B cell (primary cell): ENCODE measurements around the gene ATAD1. TPM values are rescaled to one million over a fixed set of nuclear protein-coding genes. Genes with fewer than 3 reads are reported as not detected.
"Not testable (repeated sequence)": the region's sequence is repeated elsewhere in the genome, so short reads cannot be mapped to it uniquely, and the experiment has no call there.

Source experiments
- ATAC-seq: fragments of 200-7000 bp; cut with Tn5 transposase; one replicate; pipeline ENCODE4 v1.10.0; 2021; ENCODE audit warnings: low read depth, mild to moderate bottlenecking, moderate number of reproducible peaks, moderate library complexity
- CTCF ChIA-PET: fragments of 350-600 bp; sonication (Branson Sonifier 250); formaldehyde crosslinking; loops from one replicate; lab custom pipeline; 2021; ENCODE audit warnings: antibody characterized with exemption, inconsistent platforms; lab: Charles Lee
- POLR2A ChIA-PET: fragments of 350-600 bp; sonication (Branson Sonifier 250); formaldehyde crosslinking; loops from one replicate; lab custom pipeline; 2021; ENCODE audit warnings: antibody characterized with exemption; lab: Charles Lee
- DNase-seq: peaks from one replicate; pipeline ENCODE4 v3.0.0; 2013
- H2AFZ ChIP-seq: 2 replicates; pipeline ENCODE4 v1.6.1; 2012; ENCODE audit warnings: mild to moderate bottlenecking, low read depth, low read length; ENCODE audit not compliant: insufficient read depth, poor library complexity, severe bottlenecking
- H3K27ac ChIP-seq, 2 donors: 1 replicate in 1 of 2; 2 replicates in 1 of 2; pipeline ENCODE4 v1.5.1; 2012 to 2013; ENCODE audit warnings: low read length in 2 of 2, mild to moderate bottlenecking in 2 of 2, moderate library complexity in 1 of 2
- H3K27me3 ChIP-seq, 4 experiments: fragments of 200-600 bp in 1 of 4; sonication (generic) in 1 of 4; replicated peaks in 1 of 4; 1 replicate in 2 of 4; 2 replicates in 2 of 4; pipeline versions ENCODE4 v1.6.1 to v1.7.0; 2013 to 2016; ENCODE audit warnings: low read length in 3 of 4, mild to moderate bottlenecking in 2 of 4, mixed read lengths in 1 of 4, moderate library complexity in 1 of 4; ENCODE audit not compliant: insufficient read depth in 4 of 4, control insufficient read depth in 3 of 4; ENCODE audit errors: control extremely low read depth in 1 of 4
- H3K36me3 ChIP-seq, 2 experiments: replicated peaks in 1 of 2; 1 replicate in 1 of 2; 2 replicates in 1 of 2; pipeline versions ENCODE4 v1.6.1 to v1.7.1; 2013; ENCODE audit warnings: low read length in 1 of 2; ENCODE audit not compliant: insufficient read depth in 2 of 2, control insufficient read depth in 1 of 2; ENCODE audit errors: control extremely low read depth in 1 of 2, extremely low read depth in 1 of 2
- H3K4me1 ChIP-seq, 2 donors: fragments of 200-600 bp in 1 of 2; sonication (generic) in 1 of 2; 1 replicate in 1 of 2; 2 replicates in 1 of 2; pipeline versions ENCODE4 v1.5.1 to v1.6.1; 2013 to 2017; ENCODE audit warnings: low read length in 2 of 2; ENCODE audit not compliant: control insufficient read depth in 2 of 2, insufficient read depth in 2 of 2
- H3K4me2 ChIP-seq: replicated peaks from 2 replicates; pipeline ENCODE3; 2012; ENCODE audit warnings: mild to moderate bottlenecking, low read depth, low read length; ENCODE audit not compliant: poor library complexity, severe bottlenecking
- H3K4me3 ChIP-seq, 5 experiments: fragments of 200-600 bp in 1 of 5; sonication (generic) in 1 of 5; 1 replicate in 3 of 5; 2 replicates in 2 of 5; pipeline versions ENCODE4 v1.5.1 to v1.7.0; 2011 to 2016; ENCODE audit warnings: low read length in 4 of 5, mild to moderate bottlenecking in 4 of 5, low read depth in 2 of 5, control low read depth in 1 of 5, moderate library complexity in 1 of 5; ENCODE audit not compliant: insufficient read depth in 1 of 5; ENCODE audit errors: control extremely low read depth in 1 of 5, extremely low read depth in 1 of 5
- H3K79me2 ChIP-seq: fragments of 200-600 bp; sonication (generic); one replicate; pipeline ENCODE4 v1.6.0; 2016; ENCODE audit warnings: low read length; ENCODE audit not compliant: control insufficient read depth, insufficient read depth
- H3K9ac ChIP-seq: fragments of 200-600 bp; sonication (generic); 2 replicates; pipeline ENCODE4 v1.6.1; 2017; ENCODE audit warnings: mild to moderate bottlenecking, low read length, moderate library complexity
- H3K9me3 ChIP-seq, 3 donors: one replicate each; pipeline versions ENCODE4 v1.6.1 to v1.7.1; 2013; ENCODE audit warnings: low read length in 2 of 3; ENCODE audit not compliant: control insufficient read depth in 2 of 3, insufficient read depth in 1 of 3; ENCODE audit errors: control extremely low read depth in 1 of 3
- H4K20me1 ChIP-seq: 2 replicates; pipeline ENCODE4 v1.6.0; 2012; ENCODE audit warnings: mild to moderate bottlenecking, low read length; ENCODE audit not compliant: insufficient read depth, control insufficient read depth, poor library complexity, severe bottlenecking
- H3K27ac Mint-ChIP-seq: one replicate; pipeline ENCODE4 v1.8.0; 2021; ENCODE audit warnings: mixed read lengths
- H3K27me3 Mint-ChIP-seq: one replicate; pipeline ENCODE4 v1.8.0; 2021; ENCODE audit warnings: mixed read lengths
- H3K4me1 Mint-ChIP-seq: one replicate; pipeline ENCODE4 v1.8.0; 2021; ENCODE audit warnings: mixed read lengths
- H3K4me3 Mint-ChIP-seq: one replicate; pipeline ENCODE4 v1.8.0; 2021; ENCODE audit warnings: mixed read lengths
- H3K9me3 Mint-ChIP-seq: one replicate; pipeline ENCODE4 v1.8.0; 2022; ENCODE audit warnings: mixed read lengths; ENCODE audit not compliant: insufficient read depth
- CTCF ChIP-seq: fragments of 200-600 bp; IDR thresholded peaks from one replicate; pipeline ENCODE4 v1.8.0; 2022; ENCODE audit warnings: antibody characterized with exemption, mild to moderate bottlenecking
- EZH2 ChIP-seq: IDR thresholded peaks from 2 replicates; pipeline ENCODE4 v1.6.1; 2012; ENCODE audit warnings: borderline replicate concordance, low read depth, mild to moderate bottlenecking, moderate library complexity, low read length; ENCODE audit not compliant: insufficient read depth, poor library complexity, severe bottlenecking
- WGBS: methylation state at CpG from one replicate; pipeline ENCODE4 v1.1.5; 2013; ENCODE audit warnings: missing lambda C conversion rate; ENCODE audit not compliant: insufficient coverage; 5-methylcytosine and 5-hydroxymethylcytosine counted together
- intact Hi-C: fragments of 100-400 bp; cut with micrococcal nuclease; formaldehyde crosslinking; loops from one replicate; pipeline ENCODE4 v1.10.0; 2022
- polyA plus RNA-seq: library from polyadenylated mRNA; depleted of rRNA; stranded (reverse); fragments of >200 nt; gene quantifications from 2 replicates; pipeline ENCODE4 v1.2.3, GENCODE V29; 2012
- total RNA-seq, 2 donors: library from RNA; stranded (reverse); fragments of 120-200 nt in 1 of 2; gene quantifications; 1 replicate in 1 of 2; 2 replicates in 1 of 2; pipeline versions ENCODE4 v1.2.3 to v1.2.4, GENCODE V29; 2013 to 2022

The ATAD1 gene
- total and polyA plus RNA-seq, 2 donors (not counting 1 experiment from before 2014, with no cell fraction given): 6.1 to 44.9 TPM

GRCh38 chr10:87750001-87750671 lies 67.9 kb downstream of the ATAD1 start:
- Histone ChIP-seq H3K4me1 (no peaks in the 10 kb centered on the region), H3K4me3 (no peak overlapping the region), H3K36me3 (peaks cover 3 to 7% of the 10 kb centered on the region in 2 experiments), H3K9ac (no peak overlapping the region), H3K27me3 (no peaks in the 10 kb centered on the region), H3K27ac (no peak overlapping the region), H3K79me2 (no peaks in the 10 kb centered on the region), H3K9me3 (no peaks in the 10 kb centered on the region), H4K20me1 (no peaks in the 10 kb centered on the region), H3K4me2 (no peak overlapping the region), H2AFZ (no peak overlapping the region)
- no peak for TF ChIP-seq CTCF
- no peak for TF ChIP-seq EZH2
- no peak for DNase-seq
- CTCF ChIA-PET: interaction anchor here (2.9 kb wide), 1 partner anchor 10 kb away, joined by 10 read pairs; no protein-coding TSS in a partner anchor
- no peaks in the 10 kb centered on the region for H3K4me1 Mint-ChIP-seq
- H3K9me3 Mint-ChIP-seq: peaks cover 4% of the 10 kb centered on the region
- intact Hi-C loops: no loop called here
- POLR2A ChIA-PET: no interaction called here
- no peak for ATAC-seq
- no peak overlapping the region for H3K27ac Mint-ChIP-seq
- WGBS: 52% methylated on average over 3 of the region's 5 CpGs
- no peaks in the 10 kb centered on the region for H3K27me3 Mint-ChIP-seq
- no peak overlapping the region for H3K4me3 Mint-ChIP-seq

GRCh38 chr10:87748244-87748643 lies 69.8 kb downstream of the ATAD1 start:
- intact Hi-C loops, DNase-seq: not testable (repeated sequence)

More at GRCh38 chr10:87748244-87748643, 69.8 kb downstream of the ATAD1 start:
- H3K4me1 Mint-ChIP-seq, H3K4me3 ChIP-seq, H3K36me3 ChIP-seq, H3K27me3 Mint-ChIP-seq, H3K9ac ChIP-seq, H3K4me3 Mint-ChIP-seq, H3K27ac ChIP-seq, H3K4me2 ChIP-seq, ATAC-seq, H2AFZ ChIP-seq, H3K79me2 ChIP-seq, H3K27ac Mint-ChIP-seq, H3K9me3 Mint-ChIP-seq, H4K20me1 ChIP-seq, H3K4me1 ChIP-seq, H3K27me3 ChIP-seq, POLR2A ChIA-PET, H3K9me3 ChIP-seq: not testable (repeated sequence)
- no CpG with 5 or more reads among the region's 4 CpGs for WGBS
- CTCF ChIA-PET: interaction anchor here (1.1 to 1.3 kb wide), 2 partner anchors 9 to 11 kb away, joined by 4 read pairs; no protein-coding TSS in a partner anchor
